ENCODE measurements around the gene HADHA. TPM values are rescaled to one million over a fixed set of nuclear protein-coding genes. Genes with fewer than 3 reads are reported as not detected.
A peak's percentile ranks its signal among the peaks of the same experiment; 100 is the strongest.

HADHA gene
- total RNA-seq = 100 to 1,000 TPM in 1 of 2 donors, 10 to 100 TPM in 1; 80.4 to 108 TPM

- H3K36me3 Mint-ChIP-seq = peaks cover 5% of the 10 kb centered on the region
- H3K4me3 Mint-ChIP-seq = peak within 1 kb of the TSS; percentile 100
- ATAC-seq = peak; percentile 91 to 93
- H3K9me3 Mint-ChIP-seq = no peaks in the 10 kb centered on the region
- H3K4me1 Mint-ChIP-seq (ENCODE audit: low read depth in 2 of 2) = peaks cover 44 to 56% of the 10 kb centered on the region in 2 donors
- H3K27ac Mint-ChIP-seq = peak within 1 kb of the TSS; percentile 96 to 98
- H3K27me3 Mint-ChIP-seq = no peaks in the 10 kb centered on the region
- DNase-seq (ENCODE audit: low spot score) = peak; percentile 90
Observed at GRCh38 chr2:26244309-26245230, at the start of gene HADHA, which contains the start of gene HADHB. Gene HADHA, minus strand, starts transcription at chr2:26244632. Its CDS starts 36 bp downstream, at chr2:26244596. Gene HADHB, plus strand, starts transcription at chr2:26244939. Its CDS starts 9,316 bp downstream, at chr2:26254255.

DNA sequence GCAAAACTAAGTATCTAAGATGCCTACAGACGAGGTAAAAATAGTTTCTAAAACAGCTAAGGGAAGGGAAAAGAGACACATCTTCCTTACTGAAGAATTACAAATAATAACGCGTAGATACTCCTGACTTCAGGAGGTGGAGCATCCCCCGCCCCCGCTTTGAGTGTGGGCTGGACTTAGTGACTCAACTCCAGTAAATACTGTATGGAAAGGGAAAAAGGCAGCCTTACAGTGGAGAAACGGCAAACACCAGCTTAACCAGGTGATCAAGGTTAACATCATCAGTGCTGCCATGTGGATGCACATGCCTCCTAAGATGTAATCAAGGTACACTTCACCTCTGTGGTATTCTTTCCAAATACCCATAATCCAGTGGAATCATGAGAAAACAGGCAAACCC, 48.2 kb upstream of the HADHA start:
- no peak overlapping the region for H3K27ac Mint-ChIP-seq
- H3K27me3 Mint-ChIP-seq = peaks cover 0 to 3% of the 10 kb centered on the region in 2 donors

GRCh38 chr2:26290001-26290400, 45.6 kb upstream of the HADHA start:
- DNase-seq (ENCODE audit: low spot score) = no peak
- H3K4me3 Mint-ChIP-seq = no peak overlapping the region
- no peaks in the 10 kb centered on the region for H3K4me1 Mint-ChIP-seq (ENCODE audit: low read depth in 2 of 2)
- peaks cover 9% of the 10 kb centered on the region for H3K36me3 Mint-ChIP-seq
- H3K27ac Mint-ChIP-seq = no peak overlapping the region
- no peaks in the 10 kb centered on the region for H3K9me3 Mint-ChIP-seq
- no peak for ATAC-seq
- H3K27me3 Mint-ChIP-seq = no peaks in the 10 kb centered on the region

More for the DNA sequence above, 48.2 kb upstream of the HADHA start:
- Mint-ChIP-seq H3K9me3 (no peaks in the 10 kb centered on the region), H3K36me3 (peaks cover 1% of the 10 kb centered on the region), H3K4me3 (no peak overlapping the region), H3K4me1 (ENCODE audit: low read depth in 2 of 2) (no peaks in the 10 kb centered on the region)
- DNase-seq (ENCODE audit: low spot score) (no peak), ATAC-seq (no peak)

GRCh38 chr2:26285931-26286330, 41.5 kb upstream of the HADHA start:
- Mint-ChIP-seq H3K27me3 (no peaks in the 10 kb centered on the region), H3K4me1 (ENCODE audit: low read depth in 2 of 2) (no peaks in the 10 kb centered on the region)

DNA sequence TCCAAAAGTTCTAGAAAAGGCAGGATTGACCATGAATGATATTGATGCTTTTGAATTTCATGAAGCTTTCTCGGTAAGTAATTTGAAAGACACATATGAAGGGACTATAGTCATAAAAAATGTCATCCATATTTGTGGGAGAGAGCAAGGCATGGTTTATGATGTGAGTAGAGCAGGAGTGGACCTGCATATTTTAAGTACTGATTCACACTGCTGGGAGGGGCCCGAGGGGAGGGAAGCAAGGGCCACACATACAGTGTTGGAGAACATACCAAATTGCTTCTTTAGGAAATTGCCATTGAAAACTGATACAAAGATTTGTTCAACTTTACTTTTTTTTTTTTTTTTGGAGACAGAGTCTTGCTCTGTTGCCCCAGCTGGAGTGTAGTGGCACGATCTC, 39.7 kb upstream of the HADHA start:
- Mint-ChIP-seq H3K27me3 (no peaks in the 10 kb centered on the region), H3K9me3 (no peaks in the 10 kb centered on the region), H3K27ac (no peak overlapping the region), H3K4me1 (ENCODE audit: low read depth in 2 of 2) (no peaks in the 10 kb centered on the region), H3K4me3 (no peak overlapping the region), H3K36me3 (peaks cover 36% of the 10 kb centered on the region)
- ATAC-seq (no peak), DNase-seq (ENCODE audit: low spot score) (no peak)

More at GRCh38 chr2:26285931-26286330, 41.5 kb upstream of the HADHA start:
- Mint-ChIP-seq H3K9me3 (no peaks in the 10 kb centered on the region), H3K4me3 (no peak overlapping the region), H3K27ac (no peak overlapping the region), H3K36me3 (peaks cover 30% of the 10 kb centered on the region)
- DNase-seq (ENCODE audit: low spot score) = no peak
- no peak for ATAC-seq

GRCh38 chr2:26283606-26284005, 39.2 kb upstream of the HADHA start:
- H3K9me3 Mint-ChIP-seq = no peaks in the 10 kb centered on the region
- ATAC-seq = no peak
- no peak overlapping the region for H3K27ac Mint-ChIP-seq
- H3K4me1 Mint-ChIP-seq (ENCODE audit: low read depth in 2 of 2) = no peaks in the 10 kb centered on the region
- DNase-seq (ENCODE audit: low spot score) = no peak
- no peaks in the 10 kb centered on the region for H3K27me3 Mint-ChIP-seq
- H3K36me3 Mint-ChIP-seq = peaks cover 41% of the 10 kb centered on the region
- no peak overlapping the region for H3K4me3 Mint-ChIP-seq

DNA sequence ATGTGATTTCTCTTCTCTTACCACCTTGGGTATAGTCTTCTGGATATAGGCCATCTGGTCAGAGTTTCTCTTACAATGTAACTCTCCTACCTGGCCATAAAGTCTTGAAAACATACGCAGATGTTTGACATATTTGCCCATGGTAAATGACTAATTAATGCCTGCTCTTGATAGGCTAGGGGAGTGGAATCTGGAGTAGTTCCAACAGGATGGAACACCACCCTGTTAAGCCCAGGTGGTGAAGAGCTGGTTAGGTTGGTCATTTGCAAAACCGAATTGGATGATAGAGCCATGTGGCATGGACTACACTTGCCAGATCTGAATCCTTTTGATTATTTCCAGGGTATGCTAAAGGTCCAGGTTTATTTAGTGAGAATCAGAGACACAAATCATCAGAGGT, 36.8 kb upstream of the HADHA start:
- Mint-ChIP-seq H3K36me3 (peaks cover 46% of the 10 kb centered on the region), H3K27me3 (no peaks in the 10 kb centered on the region), H3K4me1 (ENCODE audit: low read depth in 2 of 2) (no peaks in the 10 kb centered on the region), H3K4me3 (no peak overlapping the region), H3K9me3 (no peaks in the 10 kb centered on the region), H3K27ac (no peak overlapping the region)
- DNase-seq (ENCODE audit: low spot score) = no peak
- ATAC-seq = no peak

- H3K36me3 Mint-ChIP-seq = peaks cover 42% of the 10 kb centered on the region
- DNase-seq (ENCODE audit: low spot score) (no peak), ATAC-seq (no peak)
- H3K9me3 Mint-ChIP-seq = no peaks in the 10 kb centered on the region
- no peaks in the 10 kb centered on the region for H3K4me1 Mint-ChIP-seq (ENCODE audit: low read depth in 2 of 2)
- H3K27me3 Mint-ChIP-seq = no peaks in the 10 kb centered on the region
- no peak overlapping the region for H3K4me3 Mint-ChIP-seq
- no peak overlapping the region for H3K27ac Mint-ChIP-seq
Observed at GRCh38 chr2:26279886-26280285, 35.5 kb upstream of the HADHA start.

DNA sequence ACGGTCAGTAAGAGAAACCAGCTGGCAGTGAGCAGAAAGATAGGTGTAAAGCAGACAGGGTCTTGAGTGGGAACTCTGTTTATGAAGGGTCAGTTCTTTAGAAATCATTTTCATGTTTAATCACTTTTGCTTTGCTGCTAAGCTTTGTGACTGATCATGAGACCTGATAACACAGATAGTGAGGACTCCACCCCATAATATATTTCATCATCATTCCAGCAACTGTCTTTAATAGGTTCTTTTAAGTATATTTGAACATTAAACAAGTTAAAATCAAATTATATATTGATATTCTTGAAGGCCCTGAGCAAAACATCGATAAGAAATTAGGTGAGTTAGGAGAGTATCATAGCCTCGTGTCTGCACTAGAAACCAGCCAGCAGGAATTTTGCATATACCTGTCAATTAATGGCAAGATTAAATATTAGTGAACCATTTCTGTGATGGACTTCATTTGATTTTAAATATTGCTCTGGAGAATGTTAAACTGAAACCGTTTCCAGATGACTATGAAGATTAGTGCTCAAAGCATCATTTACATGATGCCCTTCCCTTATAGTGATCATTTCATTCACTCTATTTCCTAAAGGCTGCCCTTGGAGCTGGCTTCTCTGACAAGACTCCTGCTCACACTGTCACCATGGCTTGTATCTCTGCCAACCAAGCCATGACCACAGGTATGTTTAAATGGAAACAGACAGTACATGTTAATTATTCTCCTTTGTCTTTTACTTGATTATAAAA, 32.2 kb upstream of the HADHA start:
- Mint-ChIP-seq H3K4me3 (no peak overlapping the region), H3K27ac (no peak overlapping the region), H3K27me3 (no peaks in the 10 kb centered on the region), H3K9me3 (no peaks in the 10 kb centered on the region), H3K36me3 (peaks cover 28% of the 10 kb centered on the region), H3K4me1 (ENCODE audit: low read depth in 2 of 2) (no peaks in the 10 kb centered on the region)
- DNase-seq (ENCODE audit: low spot score) (no peak), ATAC-seq (no peak)

GRCh38 chr2:26274058-26274613, 29.7 kb upstream of the HADHA start:
- DNase-seq (ENCODE audit: low spot score) = no peak
- Mint-ChIP-seq H3K4me1 (ENCODE audit: low read depth in 2 of 2) (peaks cover 0 to 5% of the 10 kb centered on the region in 2 donors), H3K36me3 (peaks cover 15% of the 10 kb centered on the region), H3K9me3 (no peaks in the 10 kb centered on the region), H3K27me3 (no peaks in the 10 kb centered on the region), H3K4me3 (no peak overlapping the region), H3K27ac (no peak overlapping the region)
- ATAC-seq = no peak

DNA sequence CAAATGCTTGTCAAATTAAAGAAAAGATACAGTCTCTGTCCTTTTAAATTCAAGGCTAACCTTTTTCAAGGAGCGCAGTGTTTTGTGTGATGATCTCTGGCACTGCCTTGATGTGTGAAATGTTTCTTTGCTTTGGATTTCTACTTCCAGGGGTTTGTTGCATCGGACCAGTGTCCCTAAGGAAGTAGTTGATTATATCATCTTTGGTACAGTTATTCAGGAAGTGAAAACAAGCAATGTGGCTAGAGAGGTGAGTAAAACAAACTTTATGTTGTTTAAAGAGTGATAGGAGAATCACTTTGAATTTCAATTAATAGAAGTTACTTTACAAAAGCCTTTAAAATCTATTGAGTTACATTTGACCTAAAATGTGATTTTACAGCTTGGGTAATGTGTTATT, 29.1 kb upstream of the HADHA start:
- Mint-ChIP-seq H3K36me3 (peaks cover 9% of the 10 kb centered on the region), H3K27me3 (no peaks in the 10 kb centered on the region), H3K4me3 (no peak overlapping the region), H3K9me3 (no peaks in the 10 kb centered on the region), H3K4me1 (ENCODE audit: low read depth in 2 of 2) (peaks cover 0 to 5% of the 10 kb centered on the region in 2 donors), H3K27ac (no peak overlapping the region)
- DNase-seq (ENCODE audit: low spot score) (no peak), ATAC-seq (no peak)

GRCh38 chr2:26270373-26270772, 25.9 kb upstream of the HADHA start:
- no peak for ATAC-seq
- Mint-ChIP-seq H3K27me3 (no peaks in the 10 kb centered on the region), H3K4me3 (no peak overlapping the region), H3K36me3 (peaks cover 4% of the 10 kb centered on the region), H3K4me1 (ENCODE audit: low read depth in 2 of 2) (peaks cover 0 to 5% of the 10 kb centered on the region in 2 donors), H3K9me3 (no peaks in the 10 kb centered on the region), H3K27ac (peak overlapping the region in 1 of 2 donors; percentile 13)
- DNase-seq (ENCODE audit: low spot score) = no peak

DNA sequence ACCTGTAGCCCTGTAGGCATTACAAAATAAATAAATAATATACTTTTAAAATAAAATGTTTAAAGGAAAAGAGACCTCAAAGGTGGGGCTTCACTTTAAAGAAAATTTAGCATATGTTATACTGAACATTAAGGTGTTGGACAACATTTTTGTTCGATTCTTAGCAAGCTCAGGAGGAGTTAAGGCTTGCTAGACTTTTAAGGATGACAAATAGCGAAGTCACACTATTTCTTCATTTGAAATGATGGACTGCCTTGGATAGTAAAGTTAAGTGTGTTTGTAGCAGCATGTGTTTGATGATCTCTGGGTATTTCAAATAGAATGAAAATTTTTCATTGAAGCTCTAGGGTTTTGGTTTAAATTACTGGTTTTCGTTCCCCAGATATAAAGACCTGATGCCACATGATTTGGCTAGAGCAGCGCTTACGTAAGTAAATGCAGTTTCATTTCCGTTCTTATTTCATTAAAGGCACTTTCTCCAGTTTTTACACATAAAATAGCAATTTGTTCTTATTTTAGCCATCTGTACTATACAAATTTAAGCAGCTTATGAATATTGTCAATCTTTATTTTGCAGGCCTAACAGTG, 25.2 kb upstream of the HADHA start:
- peak overlapping the region in 1 of 2 donors; percentile 13 for H3K27ac Mint-ChIP-seq
- peaks cover 5% of the 10 kb centered on the region for H3K36me3 Mint-ChIP-seq
- H3K4me1 Mint-ChIP-seq (ENCODE audit: low read depth in 2 of 2) = peaks cover 0 to 5% of the 10 kb centered on the region in 2 donors
- DNase-seq (ENCODE audit: low spot score) (no peak), ATAC-seq (no peak)
- no peaks in the 10 kb centered on the region for H3K27me3 Mint-ChIP-seq
- H3K4me3 Mint-ChIP-seq = no peak overlapping the region
- H3K9me3 Mint-ChIP-seq = no peaks in the 10 kb centered on the region
